ENCODE results near the gene HDAC2. TPM values are rescaled to one million over a fixed set of nuclear protein-coding genes. Genes with fewer than 3 reads are reported as not detected.
A peak's percentile ranks its signal among the peaks of the same experiment; 100 is the strongest.
"Not testable (repeated sequence)": the region's sequence is repeated elsewhere in the genome, so short reads cannot be mapped to it uniquely, and the experiment has no call there.

HDAC2 gene
- polyA plus RNA-seq, 12 donors, result 98.4 to 182 (median 163) TPM; not detected in 1

DNA sequence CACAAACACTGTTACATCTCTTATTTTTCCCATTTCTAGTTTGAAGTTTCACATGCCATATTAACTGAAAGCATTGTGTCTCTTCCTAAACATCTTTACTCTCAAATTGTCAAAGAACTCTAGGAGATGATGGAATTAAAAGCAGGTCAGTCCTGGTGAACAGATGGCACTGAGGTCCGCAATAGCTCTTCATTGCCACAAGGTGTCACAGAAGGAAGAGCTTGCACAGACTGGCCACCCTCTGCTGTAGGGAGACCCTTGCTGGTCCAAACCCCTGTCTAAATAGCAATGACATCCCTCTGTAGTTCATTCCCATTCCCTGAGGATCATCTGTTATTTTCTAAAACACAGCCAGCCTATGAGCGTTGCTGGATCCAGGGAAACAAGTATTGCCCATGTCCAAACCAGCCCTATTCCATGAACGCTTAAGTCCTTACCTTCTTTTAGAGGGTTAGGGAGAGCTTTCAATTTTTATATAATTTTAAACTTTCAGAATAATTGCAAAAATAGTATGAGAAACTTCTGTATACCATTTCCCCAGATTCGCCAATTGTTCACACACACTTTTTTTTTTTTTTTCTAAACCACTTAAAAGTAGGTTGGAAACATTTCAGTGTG, 10.1 kb upstream of the HDAC2 start:
- DNase-seq, result no peak

DNA sequence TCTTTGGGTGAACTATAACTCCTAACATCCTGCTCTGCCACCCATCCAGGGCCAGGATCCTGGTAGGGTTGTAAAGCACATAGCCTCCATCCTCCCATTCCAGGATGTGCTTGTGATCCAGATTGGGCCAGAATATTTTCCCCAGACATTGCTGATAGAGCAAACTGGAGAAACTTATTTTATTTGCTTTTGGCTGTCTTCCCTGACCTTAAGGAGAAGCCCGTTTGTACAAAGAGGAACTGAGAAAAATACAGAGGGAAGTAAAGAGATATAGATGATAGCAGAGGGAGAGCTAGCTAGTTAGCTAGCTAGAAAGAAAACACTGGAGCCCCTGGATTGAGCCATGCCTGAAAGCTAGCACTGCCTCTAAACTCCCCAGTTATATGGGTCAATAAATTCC, 9.0 kb upstream of the HDAC2 start:
- DNase-seq, result no peak

DNA sequence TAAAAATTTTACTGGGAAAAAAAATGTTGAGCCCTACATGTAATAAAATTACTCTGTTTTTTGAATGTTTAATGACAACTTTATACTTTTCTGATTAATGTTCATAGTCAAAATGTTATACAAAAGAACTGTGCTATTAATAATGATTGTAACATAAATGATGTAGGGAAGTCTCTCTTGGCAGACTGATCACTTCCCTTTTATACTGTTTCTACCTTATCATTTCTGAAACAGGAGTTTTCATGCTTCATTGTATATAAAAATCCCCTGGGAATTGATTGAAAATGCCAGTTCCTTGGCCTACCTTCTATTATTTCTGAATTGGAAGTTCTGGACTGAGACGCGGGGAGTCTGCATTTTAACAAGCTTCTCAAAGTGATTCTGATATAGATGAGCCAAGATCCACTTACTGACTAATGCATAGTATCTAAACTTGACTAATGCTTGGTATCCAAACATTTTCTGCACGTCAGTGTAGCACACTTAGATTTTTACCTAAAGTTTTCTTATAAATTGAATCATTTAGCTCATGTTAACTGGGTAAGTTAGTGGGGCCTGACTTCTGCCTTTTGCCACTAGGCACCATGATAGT, 7.2 kb upstream of the HDAC2 start:
- DNase-seq, result no peak

DNA sequence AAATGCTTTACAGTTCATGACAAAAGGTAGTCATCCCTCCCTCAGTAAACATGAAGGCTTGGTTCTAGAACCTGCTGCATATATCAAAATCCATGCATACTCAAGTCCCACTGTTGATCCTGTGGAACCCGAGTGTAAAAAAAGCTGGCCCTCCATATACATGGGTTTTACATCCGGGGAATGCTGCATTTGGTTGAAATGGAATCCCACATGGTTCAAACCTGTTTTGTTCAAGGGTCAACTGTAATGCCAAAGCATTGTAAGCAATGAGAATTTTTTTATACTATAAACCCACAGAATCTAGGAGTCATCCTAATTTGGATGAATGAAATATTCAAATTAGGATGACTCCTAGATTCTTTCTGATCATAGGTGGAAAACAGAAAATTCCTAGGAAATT, 5.9 kb upstream of the HDAC2 start:
- DNase-seq, result no peak

DNA sequence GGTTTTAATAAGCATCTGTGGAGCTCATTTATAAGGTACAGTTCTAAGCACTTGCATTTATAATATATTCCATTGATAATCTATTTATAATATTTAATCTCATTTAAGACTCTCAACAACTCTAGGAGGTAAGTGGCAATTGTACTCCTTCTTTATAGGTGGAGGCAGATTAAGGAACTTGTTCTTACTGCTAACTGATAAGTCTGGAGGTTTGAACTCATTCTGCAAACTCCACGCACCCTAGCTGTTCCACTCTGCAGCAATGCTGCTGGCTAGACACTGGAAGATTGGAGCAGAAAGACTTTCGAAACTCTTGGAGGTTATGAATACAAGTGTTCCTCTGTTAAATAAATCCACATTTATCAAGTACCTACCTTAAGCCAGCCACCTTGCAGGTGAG, 793 bp upstream of the HDAC2 start:
- DNase-seq, result no peak

DNA sequence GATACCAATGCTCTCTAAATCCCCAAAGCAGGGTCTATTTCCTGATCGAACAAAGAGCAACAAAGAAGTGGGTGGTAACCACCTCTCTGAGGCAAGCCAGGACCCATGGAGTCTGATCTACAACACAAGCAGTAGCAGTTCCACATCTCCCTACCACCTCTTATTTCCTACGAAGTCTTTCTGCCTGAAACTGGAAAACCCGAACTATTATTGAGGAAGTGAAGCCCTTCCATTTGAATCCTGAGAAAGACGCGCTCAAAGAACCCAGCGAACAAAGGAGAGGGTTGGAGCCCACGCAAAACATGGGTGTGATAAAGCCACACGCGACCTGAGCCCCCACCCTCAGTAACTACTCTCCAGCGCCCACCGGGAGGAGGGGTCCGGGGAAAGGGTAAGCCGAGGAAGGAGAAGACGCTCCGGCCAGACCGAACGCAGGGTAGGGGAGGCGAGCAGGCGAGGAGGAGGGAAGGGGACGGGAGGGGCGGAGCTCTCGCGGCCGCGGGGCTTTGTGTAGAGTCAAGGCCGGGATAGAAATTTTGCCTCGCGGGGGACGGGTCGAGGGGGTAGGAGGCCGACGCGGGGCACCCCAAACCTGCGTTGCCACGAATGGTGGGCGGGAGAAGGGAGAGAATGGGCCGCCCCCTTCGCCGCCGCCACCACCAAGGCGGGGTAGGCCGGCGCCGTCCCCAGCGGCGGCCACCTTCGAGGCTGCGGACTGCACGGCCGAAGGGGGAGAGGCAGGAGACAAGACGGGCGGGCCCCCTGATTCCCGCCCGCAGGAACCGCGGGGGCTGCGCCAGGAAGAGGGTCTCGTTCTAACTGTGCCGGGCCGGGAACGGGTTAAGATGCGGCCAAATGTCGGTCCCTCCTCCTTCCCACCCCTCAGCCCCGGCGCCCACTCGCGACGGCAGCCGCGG, 802 bp downstream of the HDAC2 start:
- DNase-seq, result peak; percentile 77

DNA sequence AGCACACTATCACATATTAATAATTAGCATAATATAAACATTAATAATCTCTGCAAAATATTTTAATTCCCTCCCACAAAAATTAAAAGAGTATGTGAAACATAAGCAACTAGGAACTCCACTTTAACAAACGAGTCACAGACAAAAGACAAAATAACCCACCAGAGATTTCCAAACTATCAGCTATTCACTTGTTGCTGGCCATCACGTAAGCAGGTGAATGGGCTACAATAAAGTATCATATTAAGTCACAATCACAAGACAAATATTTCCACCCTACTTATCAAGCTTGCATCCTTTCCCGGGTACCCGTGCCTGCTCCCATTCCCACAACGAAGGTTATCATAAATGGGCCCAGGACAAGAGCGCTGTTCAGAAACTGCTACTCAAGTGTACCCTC, 2.5 kb downstream of the HDAC2 start:
- no peak for DNase-seq

DNA sequence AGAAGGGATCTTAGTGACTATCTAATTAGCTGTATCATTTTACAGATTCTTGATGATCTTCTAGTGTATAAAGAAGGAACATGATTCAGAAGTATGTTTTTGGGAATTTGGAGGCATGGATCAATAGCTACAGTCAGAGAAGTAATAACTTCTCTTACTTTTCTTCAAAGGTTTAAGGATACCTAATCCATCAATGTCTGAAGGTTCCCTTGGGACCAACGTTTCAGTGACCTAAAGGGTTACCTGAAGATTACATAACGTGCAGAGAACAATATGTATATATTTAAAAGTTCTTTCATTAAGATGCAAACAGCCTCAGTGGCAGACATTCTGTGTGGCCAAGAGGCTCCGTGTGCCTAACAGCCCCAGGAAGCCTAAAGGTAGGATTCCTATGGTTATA, 3.2 kb downstream of the HDAC2 start:
- no peak for DNase-seq

DNA sequence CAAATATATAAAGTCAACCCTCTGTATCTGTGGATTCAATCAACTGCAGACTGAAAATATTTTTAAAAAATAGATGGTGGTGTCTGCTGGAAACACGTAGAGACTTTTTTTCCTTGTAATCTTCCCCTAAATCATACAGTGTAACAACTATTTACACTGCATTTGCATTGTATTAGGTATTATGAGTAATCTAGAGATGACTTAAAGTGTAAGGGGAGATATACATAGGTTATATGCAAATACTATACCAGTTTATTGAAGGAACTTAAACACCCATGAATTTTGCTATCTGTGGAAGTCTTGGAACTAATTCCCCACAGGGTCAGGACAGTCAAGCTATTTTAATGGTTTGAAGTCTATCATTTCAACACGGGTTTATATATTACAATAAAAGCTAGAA, 10.2 kb downstream of the HDAC2 start:
- no peak for DNase-seq

DNA sequence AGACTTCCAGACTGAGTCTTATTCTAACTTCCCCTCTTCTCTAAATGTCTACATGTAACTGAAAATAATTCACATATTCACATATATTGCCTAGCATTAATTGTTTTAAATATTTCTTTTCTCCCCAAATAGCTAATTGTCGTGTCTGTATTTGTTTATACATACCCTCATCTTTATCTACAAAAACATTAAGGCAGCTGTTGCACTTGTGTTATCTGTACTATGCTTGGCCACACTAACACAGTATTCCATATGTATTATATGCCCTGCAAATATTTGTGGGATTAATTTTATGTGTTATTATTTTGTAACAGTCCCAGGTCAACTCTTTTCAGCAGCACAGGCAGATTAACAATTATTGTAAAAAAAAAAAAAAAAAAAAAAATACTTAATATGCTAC, 11.7 kb downstream of the HDAC2 start:
- no peak for DNase-seq

DNA sequence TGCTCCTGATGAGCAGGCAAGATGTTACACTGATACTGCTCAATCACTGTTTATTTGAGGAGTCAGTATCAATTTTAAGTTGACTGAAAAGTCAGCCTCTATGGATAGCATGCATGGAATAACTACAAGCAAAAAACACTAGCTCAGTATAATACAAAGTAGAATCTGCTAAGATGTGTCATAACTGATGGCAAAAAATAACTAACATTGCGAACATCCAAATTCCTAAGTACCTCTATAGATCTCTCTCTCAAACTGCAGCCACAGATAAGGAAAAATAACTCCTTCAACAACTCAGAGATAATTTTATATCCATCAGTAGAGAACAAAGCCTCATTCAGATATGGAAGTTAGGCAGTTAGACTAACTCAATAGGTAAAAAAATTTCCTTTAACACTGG, 16.3 kb downstream of the HDAC2 start:
- no peak for DNase-seq

DNA sequence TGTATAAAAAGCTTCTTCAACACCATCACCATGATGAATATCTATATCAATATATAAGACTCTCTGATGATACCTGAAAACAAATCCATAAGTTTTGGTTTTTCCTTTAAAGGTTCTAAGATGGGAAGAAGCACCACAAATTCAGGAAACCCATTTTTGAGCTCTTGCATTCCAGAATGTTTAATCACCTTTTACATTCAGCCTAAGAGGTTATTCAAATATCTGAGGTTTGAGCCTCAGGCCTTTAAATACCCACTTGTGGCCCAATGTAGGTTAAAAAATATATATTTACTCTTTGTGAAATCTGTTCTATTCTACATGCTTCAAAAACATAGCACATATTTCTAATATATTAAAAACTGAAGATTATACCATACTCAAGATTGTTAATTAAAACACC, 17.6 kb downstream of the HDAC2 start:
- no peak for DNase-seq

DNA sequence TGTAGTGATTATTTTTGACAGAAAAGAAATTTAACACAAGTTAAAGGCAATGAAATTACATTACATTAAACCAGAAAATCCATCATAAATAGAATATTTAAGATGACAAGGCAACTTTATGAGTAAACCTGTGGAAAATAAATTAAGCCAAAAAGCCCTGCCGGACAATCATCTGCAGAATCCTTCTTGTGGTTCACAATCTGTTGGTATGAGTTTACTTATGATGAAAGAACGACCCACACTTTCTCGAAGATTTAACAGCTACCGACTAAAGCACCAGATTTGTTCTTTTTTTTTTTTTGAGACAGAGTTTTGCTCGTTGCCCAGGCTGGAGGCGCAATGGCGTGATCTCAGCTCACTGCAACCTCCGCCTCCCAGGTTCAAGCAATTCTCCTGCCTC, 21.4 kb downstream of the HDAC2 start:
- no peak for DNase-seq

DNA sequence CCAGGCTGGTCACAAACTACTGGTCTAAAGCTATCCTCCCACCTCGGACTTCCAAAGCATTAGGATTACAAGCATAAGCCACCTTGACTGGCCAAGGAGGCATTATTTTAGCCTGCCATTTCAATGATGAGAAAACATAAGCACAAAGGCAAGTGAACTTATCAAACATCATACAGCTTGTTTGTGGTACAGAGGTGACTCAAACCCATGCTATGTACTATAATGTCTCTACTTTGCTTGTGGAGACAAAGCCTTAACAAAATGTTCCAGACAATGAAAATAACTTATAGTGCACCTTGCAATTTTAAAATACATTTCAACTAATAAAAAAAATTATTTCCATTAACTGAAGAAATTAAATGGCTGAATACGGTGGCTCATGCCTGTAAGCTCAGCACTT, 26.2 kb downstream of the HDAC2 start:
- no peak for DNase-seq

DNA sequence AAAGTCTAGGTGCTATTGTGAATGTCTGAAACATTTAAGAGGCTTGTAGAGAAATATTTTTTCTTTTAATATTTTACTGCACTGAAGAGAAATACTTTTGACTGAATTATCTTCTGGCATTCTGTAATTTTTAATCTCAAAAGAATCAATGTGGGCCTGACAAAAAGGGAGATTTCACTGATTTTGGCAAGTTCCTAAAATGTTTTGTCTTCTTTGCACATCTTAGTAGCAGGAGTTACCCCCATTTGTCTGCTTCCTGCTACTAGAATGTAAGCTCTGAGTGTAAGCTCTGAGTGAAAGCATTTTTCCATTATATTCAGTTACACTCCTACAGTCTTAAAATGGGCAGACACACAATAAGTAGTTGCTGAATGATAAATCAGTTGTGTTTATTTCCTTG, 31.1 kb downstream of the HDAC2 start:
- no peak for DNase-seq

DNA sequence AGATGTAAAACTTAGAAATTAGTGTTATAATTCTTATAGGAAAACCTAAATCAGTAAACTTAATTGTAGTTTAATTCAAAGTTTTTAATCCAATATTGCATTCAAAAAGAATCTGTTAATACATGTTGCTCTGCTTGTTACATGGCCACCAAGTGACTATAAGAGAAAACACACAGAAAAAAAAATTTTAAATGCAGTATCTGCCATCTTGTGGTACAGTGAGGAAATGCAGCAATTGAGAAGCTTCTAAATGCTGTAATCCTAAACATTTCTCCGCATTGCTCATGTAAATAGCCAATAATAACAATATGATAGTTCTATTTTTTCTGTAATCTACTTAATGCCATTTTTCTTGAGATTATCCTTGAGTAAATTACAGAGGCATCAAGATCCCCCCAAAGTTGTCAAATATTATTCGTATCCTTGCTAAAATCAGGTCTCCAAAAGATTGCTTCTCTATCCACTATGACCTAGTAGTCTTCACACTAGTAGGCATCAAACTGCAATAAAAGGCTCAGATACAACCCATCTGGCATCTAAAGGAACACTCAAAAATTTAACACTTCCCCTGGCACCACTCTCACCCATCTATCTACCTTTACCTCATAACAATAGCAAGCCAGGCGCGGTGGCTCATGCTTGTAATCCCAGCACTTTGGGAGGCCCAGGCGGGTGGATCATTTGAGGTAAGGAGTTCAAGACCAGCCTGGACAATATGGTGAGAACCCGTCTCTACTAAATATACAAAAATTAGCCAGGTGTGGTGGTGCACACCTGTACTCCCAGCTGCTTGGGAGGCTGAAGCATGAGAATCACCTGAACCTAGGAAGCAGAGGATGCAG, 34.6 kb downstream of the HDAC2 start:
- DNase-seq, result peak; percentile 82

DNA sequence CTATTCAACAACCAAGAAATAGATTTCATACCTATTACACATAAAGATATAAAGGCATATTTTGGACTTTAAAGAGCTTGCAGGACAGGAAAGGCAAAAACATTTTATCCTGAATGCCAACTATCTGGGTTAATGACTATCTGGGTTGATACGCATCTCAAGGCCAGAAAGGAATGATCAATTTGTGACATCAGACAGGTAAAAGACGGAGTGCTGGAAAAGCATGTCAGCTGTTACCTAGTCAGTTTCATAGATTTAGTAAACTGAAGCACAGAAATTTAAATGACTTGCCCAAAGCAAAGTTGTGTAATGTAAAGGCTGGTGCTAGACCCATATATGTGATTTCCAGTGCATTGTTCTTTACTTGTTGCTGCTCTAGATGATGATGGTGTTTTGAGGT, 36.8 kb downstream of the HDAC2 start:
- DNase-seq, result no peak

DNA sequence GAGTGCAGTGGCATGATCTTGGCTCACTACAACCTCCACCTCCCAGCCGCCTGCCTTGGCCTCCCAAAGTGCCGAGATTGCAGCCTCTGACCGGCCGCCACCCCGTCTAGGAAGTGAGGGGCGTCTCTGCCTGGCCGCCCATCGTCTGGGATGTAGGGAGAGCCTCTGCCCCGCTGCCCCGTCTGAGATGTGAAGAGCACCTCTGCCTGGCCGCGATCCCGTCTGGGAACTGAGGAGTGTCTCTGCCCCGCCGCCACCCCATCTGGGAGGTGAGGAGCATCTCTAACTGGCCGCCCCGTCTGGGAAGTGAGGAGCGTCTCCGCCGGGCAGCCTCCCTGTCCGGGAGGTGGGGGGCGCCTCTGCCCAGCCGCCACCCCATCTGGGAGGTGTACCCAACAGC, 39.0 kb downstream of the HDAC2 start:
- not testable (repeated sequence) for DNase-seq

DNA sequence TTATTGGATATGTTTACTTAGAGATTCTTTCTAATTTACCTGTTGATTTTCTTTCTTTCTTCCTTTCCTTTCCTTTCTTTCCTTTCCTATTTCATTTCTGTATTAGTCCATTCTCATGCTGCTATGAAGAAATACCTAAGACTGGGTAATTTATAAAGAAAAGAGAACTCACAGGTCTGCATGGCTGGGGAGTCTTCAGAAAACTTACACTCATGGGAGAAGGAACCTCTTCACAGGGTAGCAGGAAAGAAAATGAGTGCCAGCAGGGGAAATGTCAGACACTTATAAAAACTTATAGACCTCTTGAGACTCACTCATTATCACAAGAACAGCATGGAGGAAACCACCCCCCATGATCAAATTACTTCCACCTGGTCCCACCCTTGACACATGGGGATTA, 40.8 kb downstream of the HDAC2 start:
- DNase-seq, result no peak

DNA sequence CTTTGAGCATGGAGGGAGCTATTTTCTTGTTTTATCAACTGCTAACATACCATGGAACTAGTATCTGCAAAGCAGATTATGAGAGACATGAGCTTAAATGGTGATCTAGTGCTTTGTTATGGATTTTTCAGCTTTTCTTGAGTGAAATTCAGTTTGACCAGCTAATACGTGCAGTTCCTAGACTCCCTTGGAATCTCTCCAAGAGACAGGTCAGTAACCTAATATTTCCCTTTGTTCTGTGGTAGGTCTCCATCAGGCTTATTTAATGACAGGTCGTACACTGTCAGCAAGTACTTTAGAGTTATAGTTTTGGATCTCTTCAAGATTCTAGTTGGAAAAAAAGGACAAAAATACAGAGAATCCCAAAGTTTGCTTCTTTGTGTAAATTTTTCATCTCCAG, 43.9 kb downstream of the HDAC2 start:
- DNase-seq, result no peak

DNA sequence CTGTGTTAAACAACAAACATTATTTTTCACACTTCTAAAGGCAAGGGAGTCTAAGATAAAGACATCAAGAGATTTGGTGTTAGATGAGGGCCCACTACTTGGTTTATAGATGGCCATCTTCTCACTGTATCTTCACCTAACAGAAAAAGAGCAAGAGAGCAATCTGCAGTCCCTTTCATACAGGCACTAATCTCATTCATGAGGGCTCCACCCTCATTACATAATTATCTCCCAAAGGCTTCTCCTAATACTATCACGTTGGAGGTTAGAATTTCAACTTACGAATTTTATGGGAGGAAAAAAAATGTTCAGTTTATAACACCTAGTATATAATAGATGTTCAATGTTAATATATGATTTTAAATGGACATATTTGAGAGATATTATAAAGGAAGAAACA, 45.6 kb downstream of the HDAC2 start:
- no peak for DNase-seq

DNA sequence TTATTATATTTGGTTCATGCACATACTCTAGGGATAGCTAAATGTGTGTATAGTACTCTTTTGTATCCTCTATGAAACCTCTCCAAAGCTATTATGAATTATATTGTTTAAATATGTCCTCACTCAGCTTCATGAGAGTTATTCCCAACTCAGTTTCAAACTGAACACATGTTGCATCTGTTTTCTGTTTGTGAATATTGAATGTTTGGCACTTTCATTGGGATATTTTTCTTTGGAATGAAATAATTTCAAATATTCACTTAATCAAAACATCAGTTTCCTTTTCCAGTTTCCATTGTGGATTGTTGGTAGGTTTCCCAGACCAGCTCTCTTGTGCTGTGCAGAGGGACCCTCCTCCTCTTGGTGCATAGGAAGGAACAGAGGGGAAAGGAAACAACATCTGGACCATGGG, 46.6 kb downstream of the HDAC2 start:
- DNase-seq, result peak; percentile 93

Measured in muscle of arm (tissue), 12 donors.